GM19023 (cell line): Measurements from ENCODE around the gene TRAIP.
A peak's percentile ranks its signal among the peaks of the same experiment; 100 is the strongest.
"Not testable (repeated sequence)": the region's sequence is repeated elsewhere in the genome, so short reads cannot be mapped to it uniquely, and the experiment has no call there.

ENCODE experiments used
- ATAC-seq: cut with Tn5 transposase; IDR thresholded peaks from one replicate; pipeline ENCODE4 v1.9.1; 2021; ENCODE audit warnings: mild to moderate bottlenecking, moderate library complexity; ENCODE audit not compliant: unreplicated experiment

The TRAIP gene

GRCh38 chr3:49856181-49857005, at the start of gene TRAIP:
Gene TRAIP, minus strand, starts transcription at chr3:49856564. Its CDS starts 111 bp downstream, at chr3:49856453.
- ATAC-seq, result peak; percentile 97

- not testable (repeated sequence) for ATAC-seq
Measured at GRCh38 chr3:49904448-49904847, 48.1 kb upstream of the TRAIP start.

GRCh38 chr3:49903451-49904424, 47.4 kb upstream of the TRAIP start, which contains the start of gene MST1R:
Gene MST1R, minus strand, starts transcription at chr3:49903873. Its CDS starts 264 bp downstream, at chr3:49903609.
- peak; percentile 71 for ATAC-seq

GRCh38 chr3:49902511-49903345, 46.4 kb upstream of the TRAIP start:
- ATAC-seq, result no peak

GRCh38 chr3:49901366-49902339, 45.3 kb upstream of the TRAIP start:
- no peak for ATAC-seq

- ATAC-seq, result no peak
Measured at GRCh38 chr3:49900491-49901153, 44.3 kb upstream of the TRAIP start.

- no peak for ATAC-seq
Measured at GRCh38 chr3:49899815-49900214, 43.5 kb upstream of the TRAIP start.

- no peak for ATAC-seq
Measured at GRCh38 chr3:49898991-49899390, 42.6 kb upstream of the TRAIP start.

GRCh38 chr3:49896345-49896744, 40.0 kb upstream of the TRAIP start:
- ATAC-seq, result no peak

GRCh38 chr3:49895791-49896190, 39.4 kb upstream of the TRAIP start:
- ATAC-seq, result no peak

GRCh38 chr3:49889296-49889695, 32.9 kb upstream of the TRAIP start:
- no peak for ATAC-seq

GRCh38 chr3:49886922-49887265, 30.5 kb upstream of the TRAIP start:
- no peak for ATAC-seq

- ATAC-seq, result no peak
Measured at GRCh38 chr3:49883998-49884397, 27.6 kb upstream of the TRAIP start.

GRCh38 chr3:49882166-49882565, 25.8 kb upstream of the TRAIP start:
- no peak for ATAC-seq

- ATAC-seq, result no peak
Measured at GRCh38 chr3:49880581-49881315, 24.4 kb upstream of the TRAIP start.

- no peak for ATAC-seq
Measured at GRCh38 chr3:49879721-49880120, 23.4 kb upstream of the TRAIP start.

- no peak for ATAC-seq
Measured at GRCh38 chr3:49878686-49879085, 22.3 kb upstream of the TRAIP start.

- ATAC-seq, result no peak
Measured at GRCh38 chr3:49877716-49878115, 21.4 kb upstream of the TRAIP start.
